WTC11 (cell line): ENCODE data around the gene GOSR2. TPM values are rescaled to one million over a fixed set of nuclear protein-coding genes. Genes with fewer than 3 reads are reported as not detected.
A peak's percentile ranks its signal among the peaks of the same experiment; 100 is the strongest.

Source experiments
- ATAC-seq: fragments of 200-7000 bp; cut with Tn5 transposase; 2 replicates; pipeline ENCODE4 v1.10.0; 2021; ENCODE audit warnings: mild to moderate bottlenecking, moderate library complexity
- CTCF ChIA-PET: fragments of 300-600 bp; sonication (Branson Sonifier 250); formaldehyde crosslinking; loops from one replicate; lab custom pipeline; 2021; ENCODE audit warnings: antibody characterized with exemption; lab: Charles Lee
- POLR2A ChIA-PET: fragments of 350-600 bp; sonication (Branson Sonifier 250); formaldehyde crosslinking; loops from one replicate; lab custom pipeline; 2021; ENCODE audit warnings: antibody characterized with exemption; lab: Charles Lee
- DNase-seq: peaks from one replicate; pipeline ENCODE4 v3.0.0; 2021; ENCODE audit warnings: low spot score
- H3K27ac Mint-ChIP-seq: 2 replicates; pipeline ENCODE4 v1.8.0; 2021; ENCODE audit warnings: mixed read lengths
- H3K27me3 Mint-ChIP-seq: 2 replicates; pipeline ENCODE4 v1.8.0; 2021; ENCODE audit warnings: low read depth, mild to moderate bottlenecking, moderate library complexity, mixed read lengths
- H3K36me3 Mint-ChIP-seq: 2 replicates; pipeline ENCODE4 v1.8.0; 2021; ENCODE audit warnings: mixed read lengths
- H3K4me1 Mint-ChIP-seq: 2 replicates; pipeline ENCODE4 v1.8.0; 2022; ENCODE audit warnings: mixed read lengths
- H3K4me3 Mint-ChIP-seq: 2 replicates; pipeline ENCODE4 v1.8.0; 2021; ENCODE audit warnings: mild to moderate bottlenecking, moderate library complexity, mixed read lengths
- H3K9me3 Mint-ChIP-seq: 2 replicates; pipeline ENCODE4 v1.8.0; 2021; ENCODE audit warnings: mixed read lengths
- AFF4 ChIP-seq: sonication (generic); formaldehyde crosslinking; IDR thresholded peaks from 2 replicates; pipeline ENCODE4 v1.8.1; 2023; ENCODE audit warnings: mild to moderate bottlenecking, missing genetic modification reagents, borderline replicate concordance
- ATF3 ChIP-seq: sonication (generic); formaldehyde crosslinking; conservative IDR thresholded peaks from 2 replicates; pipeline ENCODE4 v1.8.1; 2022; ENCODE audit warnings: mild to moderate bottlenecking, missing genetic modification reagents
- ATF6 ChIP-seq: sonication (generic); formaldehyde crosslinking; IDR thresholded peaks from 2 replicates; pipeline ENCODE4 v1.8.1; 2023; ENCODE audit warnings: mild to moderate bottlenecking, missing genetic modification reagents
- ELF4 ChIP-seq: sonication (generic); formaldehyde crosslinking; IDR thresholded peaks from 2 replicates; pipeline ENCODE4 v1.8.1; 2022; ENCODE audit warnings: low read depth, mild to moderate bottlenecking, moderate library complexity, missing genetic modification reagents
- IRF1 ChIP-seq: sonication (generic); formaldehyde crosslinking; IDR thresholded peaks from 2 replicates; pipeline ENCODE4 v1.8.0; 2023; ENCODE audit warnings: missing genetic modification reagents
- IRF2 ChIP-seq: sonication (generic); formaldehyde crosslinking; IDR thresholded peaks from 2 replicates; pipeline ENCODE4 v1.8.0; 2022; ENCODE audit warnings: low read depth, missing genetic modification reagents, borderline replicate concordance
- KAT7 ChIP-seq: sonication (generic); formaldehyde crosslinking; IDR thresholded peaks from 2 replicates; pipeline ENCODE4 v1.8.1; 2023; ENCODE audit warnings: missing genetic modification reagents, mild to moderate bottlenecking, borderline replicate concordance
- MAX ChIP-seq: sonication (generic); formaldehyde crosslinking; IDR thresholded peaks from 2 replicates; pipeline ENCODE4 v1.8.0; 2022; ENCODE audit warnings: mild to moderate bottlenecking, missing genetic modification reagents
- PRDM15 ChIP-seq: sonication (generic); formaldehyde crosslinking; IDR thresholded peaks from 2 replicates; pipeline ENCODE4 v1.8.0; 2022; ENCODE audit warnings: missing genetic modification reagents
- PRRX2 ChIP-seq: fragments of 250-450 bp; sonication (Bioruptor Pico); IDR thresholded peaks from 2 replicates; pipeline ENCODE4 v1.8.0; 2021; ENCODE audit warnings: mild to moderate bottlenecking
- RELA ChIP-seq: sonication (generic); formaldehyde crosslinking; IDR thresholded peaks from 2 replicates; pipeline ENCODE4 v1.8.1; 2022; ENCODE audit warnings: missing genetic modification reagents, mild to moderate bottlenecking, borderline replicate concordance
- SP1 ChIP-seq: sonication (generic); formaldehyde crosslinking; conservative IDR thresholded peaks from 2 replicates; pipeline ENCODE4 v1.8.1; 2022; ENCODE audit warnings: missing genetic modification reagents
- TP53 ChIP-seq: sonication (generic); formaldehyde crosslinking; IDR thresholded peaks from 2 replicates; pipeline ENCODE4 v1.8.1; 2023; ENCODE audit warnings: mild to moderate bottlenecking, missing genetic modification reagents
- ZMAT4 ChIP-seq: fragments of 250-450 bp; sonication (Bioruptor Pico); IDR thresholded peaks from 2 replicates; pipeline ENCODE4 v1.9.0; 2021; ENCODE audit warnings: mild to moderate bottlenecking
- ZNF121 ChIP-seq: sonication (generic); formaldehyde crosslinking; IDR thresholded peaks from 2 replicates; pipeline ENCODE4 v1.8.0; 2023; ENCODE audit warnings: missing genetic modification reagents
- ZNF425 ChIP-seq: fragments of 250-450 bp; sonication (Bioruptor Pico); conservative IDR thresholded peaks from 2 replicates; pipeline ENCODE4 v1.9.0; 2021; ENCODE audit warnings: mild to moderate bottlenecking
- ZNF671 ChIP-seq: fragments of 250-450 bp; sonication (Bioruptor Pico); IDR thresholded peaks from 2 replicates; pipeline ENCODE4 v1.8.0; 2021; ENCODE audit warnings: mild to moderate bottlenecking
- total RNA-seq: library from RNA; stranded (reverse); gene quantifications from 3 replicates; pipeline ENCODE4 v1.2.3, GENCODE V29; 2021

GOSR2 gene
- total RNA-seq, 1 experiment from 2014 or later: 45.8 TPM

- no peak overlapping the region; the same call in 1 of the 2 replicates for H3K27ac Mint-ChIP-seq
- ATAC-seq: peak; percentile 72
- CTCF ChIA-PET: interaction anchor here (0.6 to 1.6 kb wide), 2 partner anchors 41 to 89 kb away, joined by 3 to 6 read pairs; no protein-coding TSS in a partner anchor
- no peak overlapping the region for H3K4me3 Mint-ChIP-seq
- TF ChIP-seq MAX (CRISPR knock-in tag): peak; percentile 26; the same call in 1 of the 2 replicates
- no peak for TF ChIP-seq PRRX2
- 0 out of 2 replicates have a peak, but pooled peaks have one; percentile 38 for TF ChIP-seq IRF1 (CRISPR knock-in tag)
- TF ChIP-seq, all 79 proteins: peak for 2
- no peaks in the 10 kb centered on the region for H3K36me3 Mint-ChIP-seq
- peaks cover 20% of the 10 kb centered on the region for H3K4me1 Mint-ChIP-seq
- H3K27me3 Mint-ChIP-seq: peaks cover 25% of the 10 kb centered on the region
- peak; percentile 53 for DNase-seq
- POLR2A ChIA-PET: no interaction called here
- H3K9me3 Mint-ChIP-seq: peaks cover 5% of the 10 kb centered on the region
Observed at GRCh38 chr17:46983782-46984181, 60.8 kb downstream of the GOSR2 start.

- Mint-ChIP-seq H3K27me3 (peaks cover 24% of the 10 kb centered on the region), H3K4me1 (peaks cover 20% of the 10 kb centered on the region), H3K27ac (no peak overlapping the region), H3K36me3 (no peaks in the 10 kb centered on the region), H3K9me3 (peaks cover 5% of the 10 kb centered on the region), H3K4me3 (no peak overlapping the region)
- POLR2A ChIA-PET: no interaction called here
- ATAC-seq (no peak), DNase-seq (no peak)
- TF ChIP-seq TP53 (CRISPR knock-in tag) (no peak), KAT7 (no peak), PRRX2 (no peak), ATF6 (no peak), RELA (CRISPR knock-in tag) (no peak), PRDM15 (CRISPR knock-in tag) (no peak), ZNF671 (CRISPR knock-in tag) (no peak), ELF4 (CRISPR knock-in tag) (no peak), SP1 (CRISPR knock-in tag) (no peak)
- CTCF ChIA-PET: interaction anchor here (0.6 to 1.6 kb wide), 2 partner anchors 42 to 90 kb away, joined by 3 to 6 read pairs; no protein-coding TSS in a partner anchor
Observed at GRCh38 chr17:46984341-46984740, 61.4 kb downstream of the GOSR2 start.

DNA sequence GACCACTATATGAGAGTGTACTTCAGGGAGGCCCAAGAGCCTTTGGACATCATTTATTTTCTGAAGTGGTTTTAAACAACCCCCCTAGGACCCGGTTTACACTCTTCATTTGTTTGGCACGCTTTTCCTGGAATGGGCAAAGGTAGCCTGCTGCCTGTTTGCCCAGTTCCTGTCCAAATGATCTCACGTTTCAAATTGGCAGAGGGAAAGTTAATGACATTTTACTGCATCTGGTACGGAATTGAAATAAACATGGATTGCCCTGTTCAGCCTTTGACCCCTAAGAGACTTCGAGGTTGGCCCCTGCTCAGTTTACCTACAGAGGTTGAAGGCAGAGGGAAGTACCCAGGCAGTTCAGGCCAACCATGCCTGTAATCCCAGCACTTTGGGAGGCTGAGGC lies 61.9 kb downstream of the GOSR2 start:
- POLR2A ChIA-PET: no interaction called here
- Mint-ChIP-seq H3K4me1 (peaks cover 20% of the 10 kb centered on the region), H3K4me3 (no peak overlapping the region), H3K27me3 (peaks cover 19% of the 10 kb centered on the region), H3K9me3 (peaks cover 5% of the 10 kb centered on the region), H3K36me3 (no peaks in the 10 kb centered on the region), H3K27ac (no peak overlapping the region)
- ATAC-seq (no peak), DNase-seq (no peak)
- CTCF ChIA-PET: interaction anchor here (1.0 to 1.6 kb wide), 2 partner anchors 30 to 42 kb away, joined by 4 to 6 read pairs; no protein-coding TSS in a partner anchor
- TF ChIP-seq AFF4 (CRISPR knock-in tag) (no peak), IRF2 (CRISPR knock-in tag) (no peak), ATF3 (CRISPR knock-in tag) (no peak), RELA (CRISPR knock-in tag) (no peak), ZMAT4 (CRISPR knock-in tag) (no peak), ZNF425 (CRISPR knock-in tag) (no peak), ZNF121 (CRISPR knock-in tag) (no peak)
